ENCODE results near the gene GPR26.

Gene GPR26

DNA sequence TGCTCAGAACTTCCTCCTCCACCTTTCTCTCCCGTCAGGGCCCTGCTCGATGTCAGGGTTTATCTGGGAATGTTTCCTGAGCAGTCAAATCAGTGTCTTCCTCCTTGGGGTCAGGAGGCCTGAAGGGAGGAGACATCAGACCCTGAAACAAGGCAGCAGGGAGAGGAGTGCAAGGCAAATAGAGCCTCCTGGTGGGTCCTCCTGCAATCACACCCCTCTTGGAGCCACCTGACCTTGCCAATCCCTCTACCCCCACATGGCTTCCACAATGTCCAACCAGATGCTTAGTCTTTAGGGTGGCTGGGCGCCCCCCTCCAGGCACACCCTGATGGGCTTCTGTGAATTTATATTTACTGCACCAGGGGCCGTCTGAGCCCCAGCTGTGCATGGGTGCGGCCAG, 12.2 kb downstream of the GPR26 start:
- no peaks in the 10 kb centered on the region for H3K9me3 ChIP-seq (ENCODE audit: control insufficient read depth, low read length)
- DNase-seq (ENCODE audit: low read depth): no peak
- no peak overlapping the region for H3K4me3 ChIP-seq (ENCODE audit: low read length)
- peaks cover 50% of the 10 kb centered on the region for H3K27me3 ChIP-seq (replicated peaks; ENCODE audit: control insufficient read depth, insufficient read depth, low read length)
- no peaks in the 10 kb centered on the region for H3K36me3 ChIP-seq (ENCODE audit: control insufficient read depth, insufficient read depth, low read length, severe bottlenecking)
- no peak overlapping the region for H3K9ac ChIP-seq (ENCODE audit: low read length)
- H3K4me1 ChIP-seq (ENCODE audit: control insufficient read depth, insufficient read depth, low read length): no peaks in the 10 kb centered on the region

DNA sequence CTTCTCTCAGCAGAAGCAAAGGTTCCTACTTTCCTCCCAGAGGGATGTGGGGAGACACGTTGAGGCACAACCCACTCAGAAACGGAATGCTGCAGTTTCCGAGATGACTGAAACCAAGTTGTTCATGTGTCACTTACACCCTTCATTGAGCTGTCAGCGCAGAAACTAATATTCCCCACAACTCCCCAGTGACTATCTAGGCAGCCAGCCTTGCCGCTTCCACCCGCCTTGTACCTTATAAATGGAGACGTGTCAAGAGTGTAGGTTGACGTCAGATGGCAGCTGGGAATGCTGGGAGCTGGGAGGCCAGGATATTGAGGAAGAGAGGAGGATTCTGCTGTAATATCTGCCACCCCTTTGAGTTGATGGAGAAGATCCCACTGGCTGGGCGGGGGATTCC, 15.1 kb downstream of the GPR26 start:
- Histone ChIP-seq H3K4me3 (ENCODE audit: low read length) (no peak overlapping the region), H3K9me3 (ENCODE audit: control insufficient read depth, low read length) (no peaks in the 10 kb centered on the region), H3K4me1 (ENCODE audit: control insufficient read depth, insufficient read depth, low read length) (no peaks in the 10 kb centered on the region), H3K9ac (ENCODE audit: low read length) (no peak overlapping the region), H3K27me3 (replicated peaks; ENCODE audit: control insufficient read depth, insufficient read depth, low read length) (peaks cover 52% of the 10 kb centered on the region), H3K36me3 (ENCODE audit: control insufficient read depth, insufficient read depth, low read length, severe bottlenecking) (no peaks in the 10 kb centered on the region)
- DNase-seq (ENCODE audit: low read depth): no peak

- Histone ChIP-seq H3K4me1 (ENCODE audit: control insufficient read depth, insufficient read depth, low read length) (no peaks in the 10 kb centered on the region), H3K27me3 (replicated peaks; ENCODE audit: control insufficient read depth, insufficient read depth, low read length) (peaks cover 57% of the 10 kb centered on the region), H3K4me3 (ENCODE audit: low read length) (no peak overlapping the region), H3K9ac (ENCODE audit: low read length) (no peak overlapping the region), H3K36me3 (ENCODE audit: control insufficient read depth, insufficient read depth, low read length, severe bottlenecking) (no peaks in the 10 kb centered on the region), H3K9me3 (ENCODE audit: control insufficient read depth, low read length) (no peaks in the 10 kb centered on the region)
- no peak for DNase-seq (ENCODE audit: low read depth)
These were observed 16.3 kb downstream of the GPR26 start for GRCh38 chr10:123682477-123682876.

DNA sequence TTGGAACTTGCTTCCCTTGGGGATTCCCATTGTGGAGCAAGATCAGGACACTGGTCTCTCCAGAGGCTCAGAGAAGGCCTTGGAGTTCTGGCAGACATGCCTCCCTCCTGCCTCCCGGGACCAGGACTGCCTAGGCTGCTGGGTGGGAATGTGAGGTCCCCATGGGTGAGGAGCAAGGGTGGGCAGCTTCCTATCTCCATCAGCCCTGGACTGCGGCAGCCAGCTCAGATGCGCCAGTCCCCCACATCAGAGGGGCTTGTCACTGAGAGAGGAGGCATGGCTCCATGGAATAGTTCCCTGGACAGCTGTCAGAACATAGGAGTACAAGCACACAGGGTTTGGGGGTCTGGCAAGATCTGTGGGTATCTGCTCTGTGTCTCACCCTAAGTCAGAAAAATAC, 17.3 kb downstream of the GPR26 start:
- no peak for DNase-seq (ENCODE audit: low read depth)
- Histone ChIP-seq H3K36me3 (ENCODE audit: control insufficient read depth, insufficient read depth, low read length, severe bottlenecking) (no peaks in the 10 kb centered on the region), H3K9ac (ENCODE audit: low read length) (no peak overlapping the region), H3K9me3 (ENCODE audit: control insufficient read depth, low read length) (no peaks in the 10 kb centered on the region), H3K4me3 (ENCODE audit: low read length) (no peak overlapping the region), H3K4me1 (ENCODE audit: control insufficient read depth, insufficient read depth, low read length) (no peaks in the 10 kb centered on the region), H3K27me3 (replicated peaks; ENCODE audit: control insufficient read depth, insufficient read depth, low read length) (peaks cover 57% of the 10 kb centered on the region)

DNA sequence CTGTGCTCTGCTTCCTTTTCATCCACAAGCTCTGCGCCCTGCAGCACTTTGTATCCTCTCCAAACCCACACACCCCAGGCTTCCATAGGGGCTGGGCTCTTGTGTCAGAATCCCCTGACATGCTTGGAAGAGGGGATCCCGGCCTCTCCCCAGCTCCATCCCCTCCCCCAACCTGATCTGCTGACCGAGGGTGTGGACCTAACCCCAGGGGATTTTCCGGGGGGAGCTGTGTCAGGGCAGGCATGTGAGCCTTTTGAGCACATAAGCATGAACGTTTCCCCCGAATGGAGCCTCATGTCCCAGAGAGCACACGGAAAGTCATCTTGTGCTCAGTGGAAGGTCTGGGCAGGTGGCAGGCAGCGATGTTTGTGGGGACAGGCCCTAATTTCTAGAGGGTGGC, 17.7 kb downstream of the GPR26 start:
- H3K9ac ChIP-seq (ENCODE audit: low read length): no peak overlapping the region
- peaks cover 57% of the 10 kb centered on the region for H3K27me3 ChIP-seq (replicated peaks; ENCODE audit: control insufficient read depth, insufficient read depth, low read length)
- peaks cover 3% of the 10 kb centered on the region for H3K4me1 ChIP-seq (ENCODE audit: control insufficient read depth, insufficient read depth, low read length)
- no peaks in the 10 kb centered on the region for H3K9me3 ChIP-seq (ENCODE audit: control insufficient read depth, low read length)
- no peak for DNase-seq (ENCODE audit: low read depth)
- no peaks in the 10 kb centered on the region for H3K36me3 ChIP-seq (ENCODE audit: control insufficient read depth, insufficient read depth, low read length, severe bottlenecking)
- H3K4me3 ChIP-seq (ENCODE audit: low read length): no peak overlapping the region

- Histone ChIP-seq H3K27me3 (replicated peaks; ENCODE audit: control insufficient read depth, insufficient read depth, low read length) (peaks cover 48% of the 10 kb centered on the region), H3K9me3 (ENCODE audit: control insufficient read depth, low read length) (no peaks in the 10 kb centered on the region), H3K9ac (ENCODE audit: low read length) (no peak overlapping the region), H3K36me3 (ENCODE audit: control insufficient read depth, insufficient read depth, low read length, severe bottlenecking) (no peaks in the 10 kb centered on the region), H3K4me1 (ENCODE audit: control insufficient read depth, insufficient read depth, low read length) (peaks cover 6% of the 10 kb centered on the region), H3K4me3 (ENCODE audit: low read length) (no peak overlapping the region)
- DNase-seq (ENCODE audit: low read depth): no peak
These were observed 19.1 kb downstream of the GPR26 start for GRCh38 chr10:123685260-123685659.

DNA sequence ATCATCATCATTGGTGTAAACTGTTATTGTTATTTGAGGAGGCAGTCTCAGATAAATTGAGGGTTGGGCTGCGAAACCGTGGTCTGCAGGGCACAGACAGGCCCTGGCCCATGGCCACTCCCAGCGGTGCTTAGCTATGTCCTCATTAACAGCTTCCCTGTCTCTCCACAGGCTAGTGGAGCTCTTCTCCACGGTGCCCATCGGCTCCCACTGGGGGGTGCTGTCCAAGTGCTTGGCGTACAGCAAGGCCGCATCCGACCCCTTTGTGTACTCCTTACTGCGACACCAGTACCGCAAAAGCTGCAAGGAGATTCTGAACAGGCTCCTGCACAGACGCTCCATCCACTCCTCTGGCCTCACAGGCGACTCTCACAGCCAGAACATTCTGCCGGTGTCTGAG, 21.6 kb downstream of the GPR26 start:
- no peak for DNase-seq (ENCODE audit: low read depth)
- Histone ChIP-seq H3K9me3 (ENCODE audit: control insufficient read depth, low read length) (no peaks in the 10 kb centered on the region), H3K9ac (ENCODE audit: low read length) (no peak overlapping the region)

DNA sequence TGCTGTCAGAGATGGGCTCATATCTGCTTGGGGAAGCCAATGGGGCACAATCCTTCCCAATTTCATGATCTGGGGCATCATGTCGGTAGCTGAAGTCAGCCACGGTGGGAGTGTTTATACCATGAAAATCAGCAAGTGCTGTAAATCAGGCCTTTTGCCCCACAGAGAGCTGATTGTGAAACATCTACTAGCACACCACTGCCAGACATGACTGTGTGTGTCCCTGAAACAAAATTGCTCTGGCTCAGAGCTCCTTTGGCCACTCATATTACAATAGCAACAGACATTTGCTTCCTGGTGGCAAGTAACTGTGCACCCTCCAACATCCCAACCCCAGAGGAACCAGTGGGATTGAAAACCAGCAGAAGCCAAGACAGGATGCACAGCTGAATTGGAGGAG, 23.7 kb downstream of the GPR26 start:
- H3K4me3 ChIP-seq (ENCODE audit: low read length): no peak overlapping the region
- H3K27me3 ChIP-seq (replicated peaks; ENCODE audit: control insufficient read depth, insufficient read depth, low read length): peaks cover 39% of the 10 kb centered on the region
- H3K9ac ChIP-seq (ENCODE audit: low read length): no peak overlapping the region
- peak; percentile 67 for DNase-seq (ENCODE audit: low read depth)
- H3K9me3 ChIP-seq (ENCODE audit: control insufficient read depth, low read length): peaks cover 2% of the 10 kb centered on the region
- peaks cover 8% of the 10 kb centered on the region for H3K4me1 ChIP-seq (ENCODE audit: control insufficient read depth, insufficient read depth, low read length)
- no peaks in the 10 kb centered on the region for H3K36me3 ChIP-seq (ENCODE audit: control insufficient read depth, insufficient read depth, low read length, severe bottlenecking)

More for the DNA sequence above, 21.6 kb downstream of the GPR26 start:
- Histone ChIP-seq H3K27me3 (replicated peaks; ENCODE audit: control insufficient read depth, insufficient read depth, low read length) (peaks cover 38% of the 10 kb centered on the region), H3K4me3 (ENCODE audit: low read length) (no peak overlapping the region), H3K4me1 (ENCODE audit: control insufficient read depth, insufficient read depth, low read length) (peaks cover 8% of the 10 kb centered on the region), H3K36me3 (ENCODE audit: control insufficient read depth, insufficient read depth, low read length, severe bottlenecking) (no peaks in the 10 kb centered on the region)

DNA sequence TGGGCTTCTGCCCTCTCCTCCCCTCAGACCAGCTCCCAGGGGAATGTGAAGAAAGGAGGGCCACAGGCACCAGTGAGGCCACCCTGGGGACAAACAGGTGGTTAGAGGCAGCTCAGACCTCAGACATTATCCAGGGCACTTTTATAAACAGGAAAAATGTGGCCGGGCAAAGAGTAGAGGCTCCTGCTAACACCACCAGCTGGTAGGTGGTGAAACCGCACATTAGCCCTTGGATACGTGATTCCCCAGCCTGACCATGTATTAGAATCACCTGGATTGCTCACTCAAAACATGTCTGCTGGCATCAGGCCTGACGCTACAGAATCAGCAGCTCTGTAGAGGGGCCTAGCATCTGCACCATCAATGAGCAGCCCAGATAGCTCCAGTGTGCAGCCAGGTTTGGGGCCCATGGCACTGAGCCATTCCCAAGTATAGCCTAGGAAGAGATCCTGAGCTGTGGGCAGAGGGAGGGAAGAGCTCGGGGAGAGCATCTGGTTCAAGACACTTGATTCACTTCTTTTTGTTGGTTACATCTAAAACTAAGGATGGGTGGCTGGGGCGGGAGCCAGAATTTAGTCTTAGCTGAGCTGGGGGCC, 37.1 kb downstream of the GPR26 start:
- Histone ChIP-seq H3K27me3 (replicated peaks; ENCODE audit: control insufficient read depth, insufficient read depth, low read length) (peaks cover 28% of the 10 kb centered on the region), H3K4me3 (ENCODE audit: low read length) (no peak overlapping the region), H3K9ac (ENCODE audit: low read length) (no peak overlapping the region), H3K36me3 (ENCODE audit: control insufficient read depth, insufficient read depth, low read length, severe bottlenecking) (no peaks in the 10 kb centered on the region), H3K9me3 (ENCODE audit: control insufficient read depth, low read length) (no peaks in the 10 kb centered on the region), H3K4me1 (ENCODE audit: control insufficient read depth, insufficient read depth, low read length) (peaks cover 4% of the 10 kb centered on the region)
- DNase-seq (ENCODE audit: low read depth): no peak

GRCh38 chr10:123704076-123704475, 37.9 kb downstream of the GPR26 start:
- Histone ChIP-seq H3K9me3 (ENCODE audit: control insufficient read depth, low read length) (no peaks in the 10 kb centered on the region), H3K4me1 (ENCODE audit: control insufficient read depth, insufficient read depth, low read length) (peaks cover 4% of the 10 kb centered on the region), H3K27me3 (replicated peaks; ENCODE audit: control insufficient read depth, insufficient read depth, low read length) (peaks cover 35% of the 10 kb centered on the region), H3K4me3 (ENCODE audit: low read length) (no peak overlapping the region), H3K9ac (ENCODE audit: low read length) (no peak overlapping the region), H3K36me3 (ENCODE audit: control insufficient read depth, insufficient read depth, low read length, severe bottlenecking) (no peaks in the 10 kb centered on the region)
- no peak for DNase-seq (ENCODE audit: low read depth)

- DNase-seq (ENCODE audit: low read depth): no peak
- H3K4me3 ChIP-seq (ENCODE audit: low read length): no peak overlapping the region
- H3K36me3 ChIP-seq (ENCODE audit: control insufficient read depth, insufficient read depth, low read length, severe bottlenecking): no peaks in the 10 kb centered on the region
- H3K9ac ChIP-seq (ENCODE audit: low read length): no peak overlapping the region
- H3K4me1 ChIP-seq (ENCODE audit: control insufficient read depth, insufficient read depth, low read length): peaks cover 4% of the 10 kb centered on the region
- peaks cover 41% of the 10 kb centered on the region for H3K27me3 ChIP-seq (replicated peaks; ENCODE audit: control insufficient read depth, insufficient read depth, low read length)
- H3K9me3 ChIP-seq (ENCODE audit: control insufficient read depth, low read length): no peaks in the 10 kb centered on the region
These were observed 38.7 kb downstream of the GPR26 start for GRCh38 chr10:123704812-123705211.

DNA sequence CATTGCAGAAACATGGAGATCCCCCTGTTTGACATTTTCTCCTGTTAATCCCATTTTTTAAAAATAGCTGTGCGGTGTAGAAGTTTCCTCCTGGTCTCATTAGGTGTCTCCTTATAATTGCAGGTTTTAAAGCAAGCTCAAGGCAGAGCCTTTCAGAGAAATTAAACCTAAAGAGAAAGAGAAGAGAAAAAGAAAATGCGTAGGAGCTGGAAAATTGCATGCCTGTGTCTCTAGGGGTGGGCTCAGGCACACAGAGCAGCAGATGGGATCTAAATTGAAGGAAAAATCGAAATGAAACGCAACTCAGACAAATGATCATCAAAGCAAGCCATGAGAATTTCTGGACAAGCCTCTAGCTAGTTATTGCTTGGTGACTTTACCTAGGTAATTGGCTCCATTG, 40.1 kb downstream of the GPR26 start:
- peaks cover 41% of the 10 kb centered on the region for H3K27me3 ChIP-seq (replicated peaks; ENCODE audit: control insufficient read depth, insufficient read depth, low read length)
- no peaks in the 10 kb centered on the region for H3K9me3 ChIP-seq (ENCODE audit: control insufficient read depth, low read length)
- DNase-seq (ENCODE audit: low read depth): no peak
- H3K36me3 ChIP-seq (ENCODE audit: control insufficient read depth, insufficient read depth, low read length, severe bottlenecking): no peaks in the 10 kb centered on the region
- H3K4me1 ChIP-seq (ENCODE audit: control insufficient read depth, insufficient read depth, low read length): peaks cover 4% of the 10 kb centered on the region
- H3K9ac ChIP-seq (ENCODE audit: low read length): no peak overlapping the region
- no peak overlapping the region for H3K4me3 ChIP-seq (ENCODE audit: low read length)
